H1 (cell line): ENCODE measurements around the gene MZT1. TPM values are rescaled to one million over a fixed set of nuclear protein-coding genes. Genes with fewer than 3 reads are reported as not detected.
"Not testable (repeated sequence)": the region's sequence is repeated elsewhere in the genome, so short reads cannot be mapped to it uniquely, and the experiment has no call there.

Experiments used
- CTCF ChIA-PET: fragments of 300-600 bp; sonication (Branson Sonifier 250); formaldehyde crosslinking; loops from one replicate; lab custom pipeline; 2021; ENCODE audit not compliant: partially characterized antibody; lab: Charles Lee
- POLR2A ChIA-PET: fragments of 300-600 bp; sonication (Branson Sonifier 250); formaldehyde crosslinking; loops from one replicate; lab custom pipeline; 2021; ENCODE audit warnings: inconsistent platforms; ENCODE audit not compliant: partially characterized antibody; lab: Charles Lee
- DNase-seq, 2 experiments: peaks; one replicate each; pipeline versions ENCODE4 v3.0.0 to v3.0.0-alpha.2; 2010 to 2022; ENCODE audit warnings: low spot score in 2 of 2, low read depth in 1 of 2, mixed read lengths in 1 of 2
- FAIRE-seq: peaks from 2 replicates; lab custom pipeline; 2011; peaks lifted over from hg19 to GRCh38; lab: Jason Lieb, UNC
- H2AFZ ChIP-seq: 2 replicates; pipeline ENCODE4 v1.8.1; 2012; ENCODE audit warnings: low read length, inconsistent platforms
- H2AK5ac ChIP-seq: 2 replicates; pipeline ENCODE4 v1.6.1; 2013; ENCODE audit warnings: low read depth, low read length
- H2BK120ac ChIP-seq: replicated peaks from 2 replicates; pipeline ENCODE3; 2013; ENCODE audit warnings: low read depth, low read length, inconsistent platforms
- H2BK12ac ChIP-seq: 2 replicates; pipeline ENCODE4 v1.6.1; 2013; ENCODE audit warnings: low read depth, low read length
- H2BK15ac ChIP-seq: 2 replicates; pipeline ENCODE4 v1.6.1; 2013; ENCODE audit warnings: low read length
- H2BK20ac ChIP-seq: 2 replicates; pipeline ENCODE4 v1.6.1; 2013; ENCODE audit warnings: low read length
- H2BK5ac ChIP-seq: 2 replicates; pipeline ENCODE4 v1.6.1; 2013; ENCODE audit warnings: low read depth, low read length
- H3K14ac ChIP-seq: 2 replicates; pipeline ENCODE4 v1.6.1; 2013; ENCODE audit warnings: inconsistent platforms; ENCODE audit not compliant: insufficient read length
- H3K18ac ChIP-seq: 2 replicates; pipeline ENCODE4 v1.6.1; 2013; ENCODE audit warnings: low read length; ENCODE audit errors: extremely low read depth
- H3K23ac ChIP-seq: 2 replicates; pipeline ENCODE4 v1.6.1; 2013; ENCODE audit warnings: inconsistent platforms; ENCODE audit not compliant: insufficient read length
- H3K23me2 ChIP-seq: 2 replicates; pipeline ENCODE4 v1.6.1; 2013; ENCODE audit warnings: low read depth, low read length
- H3K27ac ChIP-seq: 2 replicates; pipeline ENCODE4 v1.6.1; 2011; ENCODE audit warnings: low read depth, low read length, inconsistent platforms
- H3K27me3 ChIP-seq, 4 experiments: replicated peaks in 1 of 4; 1 replicate in 1 of 4; 2 replicates in 3 of 4; pipeline versions ENCODE4 v1.6.1 to v1.8.1; 2011 to 2013; ENCODE audit warnings: low read length in 3 of 4, mild to moderate bottlenecking in 3 of 4, inconsistent platforms in 2 of 4, mixed read lengths in 2 of 4, moderate library complexity in 1 of 4; ENCODE audit not compliant: control insufficient read depth in 3 of 4, insufficient read depth in 3 of 4; ENCODE audit errors: extremely low read depth in 1 of 4
- H3K36me3 ChIP-seq, 4 experiments: 2 replicates each; pipeline versions ENCODE4 v1.6.1 to v1.8.1; 2011 to 2013; ENCODE audit warnings: mild to moderate bottlenecking in 4 of 4, low read length in 3 of 4, moderate library complexity in 2 of 4, control low read depth in 1 of 4, inconsistent platforms in 1 of 4; ENCODE audit not compliant: insufficient read depth in 4 of 4, control insufficient read depth in 2 of 4
- H3K4ac ChIP-seq: replicated peaks from 2 replicates; pipeline ENCODE3; 2013; ENCODE audit warnings: low read length, low read depth, mixed read lengths, inconsistent platforms; ENCODE audit not compliant: insufficient read length
- H3K4me1 ChIP-seq, 4 experiments: replicated peaks in 1 of 4; 1 replicate in 1 of 4; 2 replicates in 3 of 4; pipeline versions ENCODE4 v1.6.1 to v1.8.1; 2011 to 2013; ENCODE audit warnings: low read length in 3 of 4, inconsistent platforms in 2 of 4, mixed read lengths in 1 of 4; ENCODE audit not compliant: insufficient read depth in 4 of 4, control insufficient read depth in 3 of 4
- H3K4me2 ChIP-seq, 2 experiments: 2 replicates each; pipeline versions ENCODE4 v1.6.1 to v1.8.1; 2011 to 2013; ENCODE audit warnings: low read depth in 2 of 2, low read length in 2 of 2, control low read depth in 1 of 2, inconsistent platforms in 1 of 2, mild to moderate bottlenecking in 1 of 2; ENCODE audit not compliant: insufficient read depth in 1 of 2
- H3K4me3 ChIP-seq, 4 experiments: fragments of 200-600, 300-600 bp in 1 of 4; sonication (generic), shearing (Covaris generic), sonication (Bioruptor Twin) in 1 of 4; 2 replicates each; pipeline versions ENCODE4 v1.5.1 to v1.8.1; 2011 to 2016; ENCODE audit warnings: low read length in 4 of 4, low read depth in 3 of 4, control low read depth in 2 of 4, inconsistent platforms in 2 of 4, mild to moderate bottlenecking in 2 of 4, mixed read lengths in 1 of 4, moderate library complexity in 1 of 4; ENCODE audit not compliant: insufficient read depth in 2 of 4; ENCODE audit errors: extremely low read depth in 1 of 4
- H3K56ac ChIP-seq: replicated peaks from 2 replicates; pipeline ENCODE3; 2013; ENCODE audit warnings: low read depth, mild to moderate bottlenecking, mixed read lengths, low read length, inconsistent platforms; ENCODE audit not compliant: insufficient read length
- H3K79me1 ChIP-seq: 2 replicates; pipeline ENCODE4 v1.6.1; 2013; ENCODE audit warnings: low read depth, low read length, control low read depth
- H3K79me2 ChIP-seq, 2 experiments: 2 replicates each; pipeline versions ENCODE4 v1.6.1 to v1.8.1; 2012 to 2013; ENCODE audit warnings: low read length in 2 of 2, mild to moderate bottlenecking in 2 of 2, inconsistent platforms in 1 of 2; ENCODE audit not compliant: insufficient read depth in 2 of 2, control insufficient read depth in 1 of 2
- H3K9ac ChIP-seq, 4 experiments: replicated peaks in 1 of 4; 1 replicate in 1 of 4; 2 replicates in 3 of 4; pipeline versions ENCODE4 v1.6.1 to v1.8.1; 2011 to 2013; ENCODE audit warnings: low read depth in 3 of 4, low read length in 3 of 4, control low read depth in 2 of 4, mild to moderate bottlenecking in 2 of 4, moderate library complexity in 2 of 4, inconsistent platforms in 1 of 4; ENCODE audit errors: extremely low read depth in 1 of 4
- H3K9me3 ChIP-seq, 2 experiments: 2 replicates each; pipeline versions ENCODE4 v1.6.1 to v1.8.1; 2012 to 2013; ENCODE audit warnings: mild to moderate bottlenecking in 2 of 2, moderate library complexity in 2 of 2, control low read depth in 1 of 2, inconsistent platforms in 1 of 2, low read depth in 1 of 2, low read length in 1 of 2, mixed read lengths in 1 of 2; ENCODE audit not compliant: insufficient read depth in 2 of 2
- H4K20me1 ChIP-seq, 2 experiments: replicated peaks in 1 of 2; 2 replicates each; pipeline versions ENCODE3 to v1.8.1; 2011 to 2013; ENCODE audit warnings: inconsistent platforms in 2 of 2, low read length in 2 of 2, mild to moderate bottlenecking in 1 of 2; ENCODE audit not compliant: insufficient read depth in 2 of 2, control insufficient read depth in 1 of 2
- H4K5ac ChIP-seq: 2 replicates; pipeline ENCODE4 v1.6.1; 2013; ENCODE audit warnings: low read length, low read depth, mixed read lengths, inconsistent platforms; ENCODE audit not compliant: insufficient read length
- H4K8ac ChIP-seq: 2 replicates; pipeline ENCODE4 v1.8.0; 2013; ENCODE audit warnings: mild to moderate bottlenecking, moderate library complexity, low read length, inconsistent platforms; ENCODE audit not compliant: insufficient read depth; ENCODE audit errors: extremely low read depth
- H4K91ac ChIP-seq: replicated peaks from 2 replicates; pipeline ENCODE3; 2013; ENCODE audit warnings: low read length, mixed read lengths, inconsistent platforms; ENCODE audit not compliant: insufficient read length
- WGBS, 2 experiments: shearing (Covaris generic) in 1 of 2; methylation state at CpG; one replicate each; pipeline versions ENCODE4 v1.1.6 to v1.1.7; 2013 to 2015; ENCODE audit warnings: low lambda C conversion rate in 2 of 2, mixed read lengths in 2 of 2, inconsistent platforms in 1 of 2, low coverage in 1 of 2, missing lambda C conversion rate in 1 of 2; ENCODE audit not compliant: insufficient replicate concordance in 2 of 2, insufficient coverage in 1 of 2, insufficient read length in 1 of 2; ENCODE audit errors: extremely low coverage in 1 of 2, missing lambda C conversion rate in 1 of 2; 5-methylcytosine and 5-hydroxymethylcytosine counted together
- polyA plus RNA-seq, 7 experiments: library from polyadenylated mRNA; depleted of rRNA in 3 of 7; stranded (reverse) in 5 of 7; unstranded in 2 of 7; fragments of >200 nt in 5 of 7; fragments of 200-250 nt in 2 of 7; gene quantifications; 1 replicate in 5 of 7; 2 replicates in 1 of 7; 4 replicates in 1 of 7; pipeline versions ENCODE4 v1.2.1 to v1.2.3, GENCODE V29; 2011 to 2013; ENCODE audit warnings: missing spikeins in 2 of 7, mixed read lengths in 2 of 7
- total RNA-seq: library from RNA; stranded (reverse); fragmentation: NEBNext Ultra II Directional; extraction: Animal tissue kit (Norgen Biotek cat#: 25700); gene quantifications from 2 replicates; pipeline ENCODE4 v1.2.1, GENCODE V29; 2021

Gene MZT1
- total and polyA plus RNA-seq, 2 of the 8 experiments (the other 6 are each of a cell fraction or from before 2014, with no cell fraction given), result 8.8 to 25.2 TPM

DNA sequence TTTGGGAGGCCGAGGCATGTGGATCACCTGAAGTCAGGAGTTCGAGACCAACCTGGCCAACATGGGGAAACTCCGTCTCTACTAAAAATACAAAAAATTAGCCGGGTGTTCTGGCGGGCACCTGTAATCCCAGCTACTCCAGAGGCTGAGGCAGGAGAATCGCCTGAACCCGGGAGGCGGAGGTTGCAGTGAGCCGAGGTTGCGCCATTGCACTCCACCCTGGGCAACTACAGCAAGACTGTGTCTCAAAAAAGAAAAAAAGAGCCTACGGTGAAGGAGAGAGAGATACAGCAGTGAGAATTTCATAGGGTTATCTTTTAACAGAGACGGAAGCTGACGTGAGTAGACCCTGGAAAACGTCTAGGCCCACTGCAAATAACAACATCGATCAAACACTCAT lies 1.2 kb downstream of the MZT1 start:
- H3K27ac ChIP-seq, H2BK12ac ChIP-seq, H4K5ac ChIP-seq, H3K9ac ChIP-seq, H2BK120ac ChIP-seq, H3K4ac ChIP-seq, H4K20me1 ChIP-seq, DNase-seq, H3K36me3 ChIP-seq, H3K18ac ChIP-seq, H2BK5ac ChIP-seq, H3K14ac ChIP-seq, H3K9me3 ChIP-seq, H2AK5ac ChIP-seq, H3K56ac ChIP-seq, FAIRE-seq, H2BK15ac ChIP-seq, H4K8ac ChIP-seq, H3K79me1 ChIP-seq, H2BK20ac ChIP-seq, H2AFZ ChIP-seq, H3K4me1 ChIP-seq, CTCF ChIA-PET, H3K27me3 ChIP-seq, H4K91ac ChIP-seq, POLR2A ChIA-PET, H3K23ac ChIP-seq: not testable (repeated sequence)
- Histone ChIP-seq H3K23me2 (peaks cover 10% of the 10 kb centered on the region), H3K4me2 (peak overlapping the region; percentile 76 to 77), H3K79me2 (peaks cover 0 to 79% of the 10 kb centered on the region in 2 experiments; a peak in 3 of 4 replicates), H3K4me3 (peak overlapping the region in 2 of 4 experiments; percentile 84 to 97; a peak in 5 of 8 replicates)
- WGBS, 2 experiments, result 94% methylated on average over 15 of the region's 15 CpGs; no CpG with 5 or more reads in 1 of the 2 experiments
